SK-N-SH (cell line): ENCODE results near the gene ZBTB3. TPM values are rescaled to one million over a fixed set of nuclear protein-coding genes. Genes with fewer than 3 reads are reported as not detected.
"Not testable (repeated sequence)": the region's sequence is repeated elsewhere in the genome, so short reads cannot be mapped to it uniquely, and the experiment has no call there.

Experiments used
- CTCF ChIA-PET: fragments of 300-600, 350-600 bp; formaldehyde crosslinking; extraction: SDS; loops from one replicate; lab custom pipeline; 2021; lab: Yijun Ruan, JAX
- POLR2A ChIA-PET: fragments of 350-600 bp; sonication (Branson Sonifier 250); formaldehyde crosslinking; extraction: SDS; loops from one replicate; lab custom pipeline; 2020; ENCODE audit warnings: antibody characterized with exemption, inconsistent platforms; lab: Yijun Ruan, JAX
- DNase-seq: peaks from one replicate; pipeline ENCODE4 v3.0.0; 2012
- H2AFZ ChIP-seq: fragments of 200-600 bp; sonication (generic); 2 replicates; pipeline ENCODE4 v1.8.1; 2016; ENCODE audit warnings: antibody characterized with exemption, mild to moderate bottlenecking, low read depth
- H3F3A ChIP-seq: fragments of 200-600 bp; sonication (generic); replicated peaks from 2 replicates; pipeline ENCODE3; 2016; ENCODE audit warnings: antibody characterized with exemption, mild to moderate bottlenecking; ENCODE audit not compliant: insufficient read depth
- H3K27ac ChIP-seq, 2 experiments: fragments of 200-500 bp in 1 of 2; fragments of 200-600 bp in 1 of 2; sonication (Bioruptor generic) in 1 of 2; sonication (generic), shearing (Covaris generic) in 1 of 2; 2 replicates each; pipeline versions ENCODE4 v1.5.1 to v1.6.1; 2014 to 2016; ENCODE audit warnings: low read depth in 2 of 2, inconsistent platforms in 1 of 2, low read length in 1 of 2, mild to moderate bottlenecking in 1 of 2, mixed read lengths in 1 of 2
- H3K27me3 ChIP-seq: fragments of 200-600 bp; sonication (generic), shearing (Covaris generic); 2 replicates; pipeline ENCODE4 v1.6.1; 2016; ENCODE audit warnings: mixed run types; ENCODE audit not compliant: insufficient read depth
- H3K36me3 ChIP-seq, 2 experiments: fragments of 200-500 bp in 1 of 2; fragments of 200-600 bp in 1 of 2; sonication (Bioruptor generic) in 1 of 2; sonication (generic) in 1 of 2; replicated peaks in 1 of 2; 2 replicates each; pipeline versions ENCODE3 to v1.5.1; 2014 to 2016; ENCODE audit warnings: low read length in 1 of 2, mild to moderate bottlenecking in 1 of 2; ENCODE audit not compliant: insufficient read depth in 2 of 2, control insufficient read depth in 1 of 2
- H3K4me1 ChIP-seq, 2 experiments: fragments of 200-500 bp in 1 of 2; fragments of 200-600 bp in 1 of 2; sonication (Bioruptor generic) in 1 of 2; sonication (generic), shearing (Covaris generic) in 1 of 2; 2 replicates each; pipeline versions ENCODE4 v1.5.1 to v1.6.1; 2014 to 2016; ENCODE audit warnings: low read depth in 1 of 2, low read length in 1 of 2, mixed run types in 1 of 2; ENCODE audit not compliant: insufficient read depth in 2 of 2, control insufficient read depth in 1 of 2
- H3K4me2 ChIP-seq: fragments of 200-600 bp; sonication (generic), shearing (Covaris generic); 2 replicates; pipeline ENCODE4 v1.6.1; 2017; ENCODE audit warnings: mixed run types
- H3K4me3 ChIP-seq, 2 experiments: fragments of 200-500 bp in 1 of 2; fragments of 200-600 bp in 1 of 2; sonication (Bioruptor generic) in 1 of 2; sonication (generic), shearing (Covaris generic) in 1 of 2; 2 replicates each; pipeline versions ENCODE4 v1.5.1 to v1.8.1; 2014 to 2016; ENCODE audit warnings: low read depth in 2 of 2, inconsistent platforms in 1 of 2, low read length in 1 of 2, mild to moderate bottlenecking in 1 of 2, mixed read lengths in 1 of 2, moderate library complexity in 1 of 2
- H3K79me2 ChIP-seq: fragments of 200-600 bp; sonication (generic); 2 replicates; pipeline ENCODE4 v1.8.1; 2017; ENCODE audit warnings: mild to moderate bottlenecking; ENCODE audit not compliant: insufficient read depth
- H3K9ac ChIP-seq: fragments of 200-600 bp; sonication (generic); 2 replicates; pipeline ENCODE4 v1.6.1; 2017; ENCODE audit warnings: mixed run types
- H3K9me2 ChIP-seq: fragments of 200-600 bp; sonication (generic); 2 replicates; pipeline ENCODE4 v1.6.1; 2017; ENCODE audit warnings: mixed run types
- H3K9me3 ChIP-seq: fragments of 200-600 bp; sonication (generic); 2 replicates; pipeline ENCODE4 v1.6.1; 2017; ENCODE audit warnings: mixed run types, mild to moderate bottlenecking, moderate library complexity
- H4K20me1 ChIP-seq: fragments of 200-600 bp; sonication (generic); 2 replicates; pipeline ENCODE4 v1.6.1; 2017; ENCODE audit warnings: mild to moderate bottlenecking, mixed run types; ENCODE audit not compliant: insufficient read depth
- EP300 ChIP-seq, 2 experiments: IDR thresholded peaks; 2 replicates each; pipeline versions ENCODE4 v1.4.0 to v1.6.1; 2012; ENCODE audit warnings: borderline replicate concordance in 1 of 2, low read depth in 1 of 2, low read length in 1 of 2
- GATA2 ChIP-seq: sonication (generic); formaldehyde crosslinking; IDR thresholded peaks from 2 replicates; pipeline ENCODE4 v1.5.0; 2020; ENCODE audit warnings: mild to moderate bottlenecking, missing genetic modification reagents
- MAX ChIP-seq: IDR thresholded peaks from 2 replicates; pipeline ENCODE4 v1.4.0; 2012; ENCODE audit warnings: low read depth
- POLR2AphosphoS5 ChIP-seq: IDR thresholded peaks from 2 replicates; pipeline ENCODE4 v1.6.1; 2012; ENCODE audit warnings: low read depth, low read length
- RCOR1 ChIP-seq: fragments of 150-350 bp; IDR thresholded peaks from 2 replicates; pipeline ENCODE4 v1.6.1; 2017; ENCODE audit warnings: antibody characterized with exemption, low read length
- RFX5 ChIP-seq: IDR thresholded peaks from 2 replicates; pipeline ENCODE4 v1.6.1; 2012; ENCODE audit warnings: mild to moderate bottlenecking, improper control_type of control experiment, low read length
- RXRA ChIP-seq: IDR thresholded peaks from 2 replicates; pipeline ENCODE4 v1.4.0; 2012; ENCODE audit warnings: low read depth, mild to moderate bottlenecking, borderline replicate concordance
- SMC3 ChIP-seq: IDR thresholded peaks from 2 replicates; pipeline ENCODE4 v1.6.1; 2012; ENCODE audit warnings: low read depth, low read length, improper control_type of control experiment
- TCF12 ChIP-seq: IDR thresholded peaks from 2 replicates; pipeline ENCODE4 v1.4.0; 2012
- WGBS: methylation state at CpG from one replicate; pipeline ENCODE4 v1.1.6; 2017; ENCODE audit warnings: low lambda C conversion rate; 5-methylcytosine and 5-hydroxymethylcytosine counted together
- polyA plus RNA-seq, 3 experiments: library from polyadenylated mRNA; depleted of rRNA; stranded (reverse); fragments of >200 nt; gene quantifications; 2 replicates each; pipeline ENCODE4 v1.2.3, GENCODE V29; 2012
- TF ChIP-seq, protein P1 (sequence below): IDR thresholded peaks from 2 replicates; pipeline ENCODE4 v1.6.1; 2012; ENCODE audit warnings: mild to moderate bottlenecking, low read depth, low read length, moderate library complexity
- TF ChIP-seq, protein P2 (sequence below): fragments of 150-350 bp; IDR thresholded peaks from 2 replicates; pipeline ENCODE4 v1.6.1; 2017; ENCODE audit warnings: antibody characterized with exemption, low read length, low read depth, borderline replicate concordance

Gene ZBTB3
- polyA plus RNA-seq, 1 of the 3 experiments (the other 2 are of a cell fraction), result 2.1 TPM

DNA sequence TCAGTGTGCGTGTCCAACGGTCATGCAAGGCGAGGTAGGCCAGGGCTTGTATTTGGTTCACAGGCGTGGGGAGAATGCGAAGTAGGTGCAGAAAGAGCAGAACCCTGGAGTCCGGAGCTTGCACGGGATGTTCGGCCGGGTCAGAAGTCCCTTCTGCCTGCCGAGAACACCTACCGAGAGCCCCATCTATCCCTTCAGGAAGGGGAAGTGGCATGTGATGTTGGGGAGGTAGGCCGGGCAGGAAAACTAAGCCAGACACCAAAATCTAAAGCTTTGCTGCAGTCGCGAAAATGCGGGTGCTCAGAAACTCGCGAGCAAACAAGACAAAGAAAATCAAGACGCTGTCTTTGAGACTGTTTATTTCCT, 16.8 kb upstream of the ZBTB3 start:
- POLR2A ChIA-PET, result interaction anchor here (0.6 to 3.4 kb wide), 10 partner anchors 9 to 105 kb away, joined by 3 to 21 read pairs (median 6); partner anchors contain the start of genes C11orf98, CSKMT, HNRNPUL2 and POLR2G
- Histone ChIP-seq H3K27ac (peak overlapping the region; percentile 82 to 85), H4K20me1 (no peaks in the 10 kb centered on the region), H2AFZ (peak overlapping the region; percentile 82)
- TF ChIP-seq POLR2AphosphoS5, result no peak
- TF ChIP-seq EP300 (IDR thresholded peaks at IDR 0.05; ENCODE audit: borderline replicate concordance in 1 of 2, low read depth in 1 of 2, low read length in 1 of 2), result no peak
- TF ChIP-seq, protein P1, sequence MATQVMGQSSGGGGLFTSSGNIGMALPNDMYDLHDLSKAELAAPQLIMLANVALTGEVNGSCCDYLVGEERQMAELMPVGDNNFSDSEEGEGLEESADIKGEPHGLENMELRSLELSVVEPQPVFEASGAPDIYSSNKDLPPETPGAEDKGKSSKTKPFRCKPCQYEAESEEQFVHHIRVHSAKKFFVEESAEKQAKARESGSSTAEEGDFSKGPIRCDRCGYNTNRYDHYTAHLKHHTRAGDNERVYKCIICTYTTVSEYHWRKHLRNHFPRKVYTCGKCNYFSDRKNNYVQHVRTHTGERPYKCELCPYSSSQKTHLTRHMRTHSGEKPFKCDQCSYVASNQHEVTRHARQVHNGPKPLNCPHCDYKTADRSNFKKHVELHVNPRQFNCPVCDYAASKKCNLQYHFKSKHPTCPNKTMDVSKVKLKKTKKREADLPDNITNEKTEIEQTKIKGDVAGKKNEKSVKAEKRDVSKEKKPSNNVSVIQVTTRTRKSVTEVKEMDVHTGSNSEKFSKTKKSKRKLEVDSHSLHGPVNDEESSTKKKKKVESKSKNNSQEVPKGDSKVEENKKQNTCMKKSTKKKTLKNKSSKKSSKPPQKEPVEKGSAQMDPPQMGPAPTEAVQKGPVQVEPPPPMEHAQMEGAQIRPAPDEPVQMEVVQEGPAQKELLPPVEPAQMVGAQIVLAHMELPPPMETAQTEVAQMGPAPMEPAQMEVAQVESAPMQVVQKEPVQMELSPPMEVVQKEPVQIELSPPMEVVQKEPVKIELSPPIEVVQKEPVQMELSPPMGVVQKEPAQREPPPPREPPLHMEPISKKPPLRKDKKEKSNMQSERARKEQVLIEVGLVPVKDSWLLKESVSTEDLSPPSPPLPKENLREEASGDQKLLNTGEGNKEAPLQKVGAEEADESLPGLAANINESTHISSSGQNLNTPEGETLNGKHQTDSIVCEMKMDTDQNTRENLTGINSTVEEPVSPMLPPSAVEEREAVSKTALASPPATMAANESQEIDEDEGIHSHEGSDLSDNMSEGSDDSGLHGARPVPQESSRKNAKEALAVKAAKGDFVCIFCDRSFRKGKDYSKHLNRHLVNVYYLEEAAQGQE, result no peak
- TF ChIP-seq TCF12, result no peak
- no peak for TF ChIP-seq MAX
- no peak for TF ChIP-seq RFX5
- no peak for TF ChIP-seq RCOR1
- TF ChIP-seq, protein P2, sequence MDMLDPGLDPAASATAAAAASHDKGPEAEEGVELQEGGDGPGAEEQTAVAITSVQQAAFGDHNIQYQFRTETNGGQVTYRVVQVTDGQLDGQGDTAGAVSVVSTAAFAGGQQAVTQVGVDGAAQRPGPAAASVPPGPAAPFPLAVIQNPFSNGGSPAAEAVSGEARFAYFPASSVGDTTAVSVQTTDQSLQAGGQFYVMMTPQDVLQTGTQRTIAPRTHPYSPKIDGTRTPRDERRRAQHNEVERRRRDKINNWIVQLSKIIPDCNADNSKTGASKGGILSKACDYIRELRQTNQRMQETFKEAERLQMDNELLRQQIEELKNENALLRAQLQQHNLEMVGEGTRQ, result no peak
- no peak for TF ChIP-seq SMC3
- no peak for TF ChIP-seq RXRA
- TF ChIP-seq, all 33 proteins: peak for 0
- Histone ChIP-seq H3K36me3 (peaks cover 14 to 18% of the 10 kb centered on the region in 2 experiments), H3K27me3 (no peaks in the 10 kb centered on the region), H3K4me1 (peaks cover 0 to 15% of the 10 kb centered on the region in 2 experiments; a peak in 1 of 4 replicates), H3K9me3 (no peaks in the 10 kb centered on the region), H3K4me2 (peak overlapping the region; percentile 86), H3F3A (peaks cover 30% of the 10 kb centered on the region), H3K79me2 (peaks cover 32% of the 10 kb centered on the region), H3K9ac (peak overlapping the region; percentile 71), H3K4me3 (peak overlapping the region; percentile 56 to 74), H3K9me2 (no peaks in the 10 kb centered on the region)
- CTCF ChIA-PET, result interaction anchor here (0.9 to 9.8 kb wide), 13 partner anchors 11 to 110 kb away, joined by 3 to 130 read pairs (median 4); partner anchors contain the start of genes C11orf98, CSKMT, HNRNPUL2 and SLC3A2
- WGBS, result 26% methylated on average over 18 of the region's 18 CpGs
- peak; percentile 41 for DNase-seq

- peak overlapping the region; percentile 99 for H3K4me2 ChIP-seq
- peak overlapping the region; percentile 96 for H2AFZ ChIP-seq
- not testable (repeated sequence) for H3K9me3 ChIP-seq, H4K20me1 ChIP-seq, H3K27ac ChIP-seq, DNase-seq, H3K27me3 ChIP-seq, H3K9me2 ChIP-seq
- H3K36me3 ChIP-seq, result peaks cover 8 to 11% of the 10 kb centered on the region in 2 experiments
- peak; percentile 37; the same call in 1 of the 2 replicates for TF ChIP-seq GATA2 (CRISPR knock-in tag)
- H3F3A ChIP-seq, result peaks cover 11% of the 10 kb centered on the region
- H3K4me1 ChIP-seq, result peaks cover 10 to 12% of the 10 kb centered on the region in 2 experiments; a peak in 3 of 4 replicates
- 37% methylated on average over 9 of the region's 9 CpGs for WGBS
- peak overlapping the region; percentile 19 to 95; a peak in 3 of 4 replicates for H3K4me3 ChIP-seq
- POLR2A ChIA-PET, result interaction anchor here (0.6 to 1.6 kb wide), 3 partner anchors 8 to 81 kb away, joined by 3 to 8 read pairs (median 3); partner anchors contain the start of gene TAF6L
- CTCF ChIA-PET, result interaction anchor here (0.9 to 2.0 kb wide), 5 partner anchors 9 to 121 kb away, joined by 3 to 10 read pairs (median 4); partner anchors contain the start of genes SLC3A2 and TTC9C
- peaks cover 23% of the 10 kb centered on the region for H3K79me2 ChIP-seq
- peak overlapping the region; percentile 82; the same call in 1 of the 2 replicates for H3K9ac ChIP-seq
These were observed 6.9 kb upstream of the ZBTB3 start for GRCh38 chr11:62760867-62761227.
